ENCODE measurements around the gene CR1. TPM values are rescaled to one million over a fixed set of nuclear protein-coding genes. Genes with fewer than 3 reads are reported as not detected.

Gene CR1
- total and polyA plus RNA-seq, 2 donors (not counting 3 experiments of a cell fraction or from before 2014, with no cell fraction given) = not detected

DNA sequence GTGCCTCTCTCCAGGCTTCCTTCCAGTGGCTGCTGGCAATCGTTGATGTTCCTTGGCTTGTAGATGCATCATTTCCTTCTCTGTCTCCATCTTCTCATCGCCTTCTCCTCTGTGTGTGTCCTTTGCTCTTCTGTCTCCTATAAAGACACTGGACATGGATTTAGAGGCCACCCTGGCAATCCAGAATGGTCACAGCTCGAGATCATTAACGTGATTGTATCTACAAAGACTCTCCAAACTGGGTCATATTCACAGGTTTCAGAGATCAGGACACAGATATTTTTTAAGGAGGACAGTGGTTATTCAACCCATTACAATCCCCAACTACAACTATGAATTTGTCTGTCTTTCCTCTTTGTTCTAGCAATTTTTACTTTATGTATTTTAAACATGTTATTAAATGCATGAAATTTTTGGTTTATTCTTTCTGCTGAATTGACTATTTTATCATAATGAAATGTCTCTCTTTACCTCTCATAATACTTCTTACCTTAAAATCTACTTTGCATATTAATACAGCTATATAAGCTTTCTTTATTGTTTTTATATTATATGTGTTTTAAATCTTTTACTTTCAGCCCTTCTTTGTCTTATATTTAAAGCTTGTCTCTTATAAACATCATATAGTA, 22.8 kb downstream of the CR1 start:
- DNase-seq (ENCODE audit: low read depth, low spot score) = no peak
- Histone ChIP-seq H3K27me3 (ENCODE audit: control insufficient read depth in 2 of 2, insufficient read depth in 2 of 2, low read length in 2 of 2) (peaks cover 0 to 7% of the 10 kb centered on the region in 2 experiments), H3K27ac (ENCODE audit: insufficient read depth, low read depth, low read length) (no peak overlapping the region), H3K9me1 (replicated peaks; ENCODE audit: control insufficient read depth, extremely low read depth, insufficient read depth, low read length) (no peaks in the 10 kb centered on the region), H3K4me2 (ENCODE audit: insufficient read depth, low read length) (no peak overlapping the region), H3K4me1 (ENCODE audit: control insufficient read depth, extremely low read depth, insufficient read depth, low read length) (no peaks in the 10 kb centered on the region), H3K9ac (replicated peaks; ENCODE audit: extremely low read depth, insufficient read depth, low read length) (no peak overlapping the region), H3K79me2 (ENCODE audit: control insufficient read depth, insufficient read depth, low read length) (no peaks in the 10 kb centered on the region), H3K4me3 (replicated peaks in 1 of 3; ENCODE audit: insufficient read depth in 1 of 3, low read depth in 1 of 3, low read length in 3 of 3) (no peak overlapping the region), H3K9me3 (replicated peaks; ENCODE audit: control insufficient read depth, insufficient read depth, low read length) (no peaks in the 10 kb centered on the region), H2AFZ (ENCODE audit: low read depth, low read length) (no peak overlapping the region), H3K36me3 (ENCODE audit: control insufficient read depth in 2 of 2, extremely low read depth in 1 of 2, insufficient read depth in 2 of 2, low read length in 2 of 2) (no peaks in the 10 kb centered on the region), H4K20me1 (replicated peaks; ENCODE audit: control insufficient read depth, extremely low read depth, insufficient read depth, low read length) (no peaks in the 10 kb centered on the region)
- FAIRE-seq = no peak
- ChIA-PET CTCF (interaction anchor here (1.9 kb wide), 1 partner anchor 19 kb away, joined by 7 read pairs; no protein-coding TSS in a partner anchor), POLR2A (no interaction called here)
- dilution Hi-C loops (cut with MboI; ENCODE audit: extremely low pct_ligation_motif_present, low sequenced_read_pairs) = no loop called here
- TF ChIP-seq MYC (IDR thresholded peaks at IDR 0.05; ENCODE audit: low read depth, low read length) (no peak), POLR2AphosphoS5 (IDR thresholded peaks at IDR 0.05; ENCODE audit: insufficient read depth, low read depth, low read length) (no peak), EZH2 (IDR thresholded peaks at IDR 0.05; ENCODE audit: borderline replicate concordance, low read depth, low read length, severe bottlenecking) (no peak), FOS (IDR thresholded peaks at IDR 0.05; ENCODE audit: borderline replicate concordance, insufficient read depth, low read length) (no peak), POLR2A (IDR thresholded peaks at IDR 0.05; ENCODE audit: low read depth, low read length) (no peak), GATA2 (IDR thresholded peaks at IDR 0.05; ENCODE audit: insufficient read depth, insufficient read length, low read depth, low read length) (no peak), CTCF (IDR thresholded peaks at IDR 0.05; ENCODE audit: extremely low read depth in 1 of 2, insufficient read depth in 1 of 2, low read depth in 1 of 2, low read length in 2 of 2) (no peak), JUN (IDR thresholded peaks at IDR 0.05; ENCODE audit: borderline replicate concordance, insufficient read depth, insufficient read length, low read depth) (no peak)
- TF ChIP-seq, protein P1, sequence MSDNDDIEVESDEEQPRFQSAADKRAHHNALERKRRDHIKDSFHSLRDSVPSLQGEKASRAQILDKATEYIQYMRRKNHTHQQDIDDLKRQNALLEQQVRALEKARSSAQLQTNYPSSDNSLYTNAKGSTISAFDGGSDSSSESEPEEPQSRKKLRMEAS (IDR thresholded peaks at IDR 0.05; ENCODE audit: insufficient read depth, insufficient read length) = no peak
- no TSS peak for BruUV-seq (replicated peaks)
- intact Hi-C loops (cut with micrococcal nuclease) = no loop called here
